HL-60 (cell line): ENCODE results near the gene NMNAT2.

Experiments
- DNase-seq, 2 experiments: peaks; one replicate each; pipeline ENCODE4 v3.0.0-alpha.2; 2010 to 2020; ENCODE audit warnings: low read depth in 1 of 2, low spot score in 1 of 2
- H3K27ac ChIP-seq: fragments of 250-450 bp; sonication (Bioruptor Pico); replicated peaks from 2 replicates; pipeline ENCODE4 v1.5.1; 2020; ENCODE audit warnings: mild to moderate bottlenecking, moderate library complexity
- H3K27me3 ChIP-seq: fragments of 250-450 bp; sonication (Bioruptor Pico); 2 replicates; pipeline ENCODE4 v1.5.1; 2021; ENCODE audit warnings: mild to moderate bottlenecking, moderate library complexity; ENCODE audit not compliant: insufficient read depth, poor library complexity, severe bottlenecking
- H3K4me3 ChIP-seq: replicated peaks from 2 replicates; pipeline ENCODE4 v1.5.1; 2011; ENCODE audit warnings: mild to moderate bottlenecking, control low read depth, low read length; ENCODE audit not compliant: insufficient read depth
- GABPA ChIP-seq: IDR thresholded peaks from 2 replicates; pipeline ENCODE4 v1.6.1; 2012; ENCODE audit warnings: low read depth
- POLR2AphosphoS5 ChIP-seq: IDR thresholded peaks from 2 replicates; pipeline ENCODE4 v1.6.1; 2012; ENCODE audit warnings: low read depth
- SPI1 ChIP-seq: IDR thresholded peaks from 2 replicates; pipeline ENCODE4 v1.6.1; 2012; ENCODE audit warnings: low read depth, mild to moderate bottlenecking, borderline replicate concordance
- TF ChIP-seq, protein P1 (sequence below): IDR thresholded peaks from 2 replicates; pipeline ENCODE4 v1.6.1; 2012; ENCODE audit warnings: low read depth; ENCODE audit not compliant: insufficient replicate concordance
- TF ChIP-seq, protein P2 (sequence below): IDR thresholded peaks from one replicate; pipeline ENCODE4 v1.5.1; 2011; ENCODE audit warnings: low read length, control low read depth, inconsistent platforms; ENCODE audit not compliant: insufficient read depth

NMNAT2 gene

DNA sequence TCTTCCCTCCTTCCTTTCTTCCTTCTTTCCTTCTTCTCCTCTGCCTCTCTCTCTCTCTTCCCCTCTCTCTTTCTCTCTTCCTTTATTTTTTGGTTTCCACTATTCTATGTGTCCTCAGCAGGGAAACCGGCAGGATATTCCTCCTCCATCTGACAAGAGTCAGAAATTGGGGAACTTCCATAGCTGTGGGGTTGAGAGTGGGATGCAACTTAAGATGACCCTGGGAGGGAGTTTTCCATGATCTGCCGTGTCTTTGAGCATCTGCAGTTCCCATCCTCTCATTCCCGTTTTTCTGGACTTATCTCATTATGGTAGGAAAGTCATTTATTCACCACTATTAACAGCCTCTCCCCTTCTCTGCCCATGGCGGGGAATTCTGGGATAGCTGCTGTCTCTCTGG, 98.6 kb downstream of the NMNAT2 start:
- no peaks in the 10 kb centered on the region for H3K27me3 ChIP-seq
- H3K4me3 ChIP-seq = no peak overlapping the region
- DNase-seq = no peak
- no peak overlapping the region for H3K27ac ChIP-seq
- TF ChIP-seq, protein P1, sequence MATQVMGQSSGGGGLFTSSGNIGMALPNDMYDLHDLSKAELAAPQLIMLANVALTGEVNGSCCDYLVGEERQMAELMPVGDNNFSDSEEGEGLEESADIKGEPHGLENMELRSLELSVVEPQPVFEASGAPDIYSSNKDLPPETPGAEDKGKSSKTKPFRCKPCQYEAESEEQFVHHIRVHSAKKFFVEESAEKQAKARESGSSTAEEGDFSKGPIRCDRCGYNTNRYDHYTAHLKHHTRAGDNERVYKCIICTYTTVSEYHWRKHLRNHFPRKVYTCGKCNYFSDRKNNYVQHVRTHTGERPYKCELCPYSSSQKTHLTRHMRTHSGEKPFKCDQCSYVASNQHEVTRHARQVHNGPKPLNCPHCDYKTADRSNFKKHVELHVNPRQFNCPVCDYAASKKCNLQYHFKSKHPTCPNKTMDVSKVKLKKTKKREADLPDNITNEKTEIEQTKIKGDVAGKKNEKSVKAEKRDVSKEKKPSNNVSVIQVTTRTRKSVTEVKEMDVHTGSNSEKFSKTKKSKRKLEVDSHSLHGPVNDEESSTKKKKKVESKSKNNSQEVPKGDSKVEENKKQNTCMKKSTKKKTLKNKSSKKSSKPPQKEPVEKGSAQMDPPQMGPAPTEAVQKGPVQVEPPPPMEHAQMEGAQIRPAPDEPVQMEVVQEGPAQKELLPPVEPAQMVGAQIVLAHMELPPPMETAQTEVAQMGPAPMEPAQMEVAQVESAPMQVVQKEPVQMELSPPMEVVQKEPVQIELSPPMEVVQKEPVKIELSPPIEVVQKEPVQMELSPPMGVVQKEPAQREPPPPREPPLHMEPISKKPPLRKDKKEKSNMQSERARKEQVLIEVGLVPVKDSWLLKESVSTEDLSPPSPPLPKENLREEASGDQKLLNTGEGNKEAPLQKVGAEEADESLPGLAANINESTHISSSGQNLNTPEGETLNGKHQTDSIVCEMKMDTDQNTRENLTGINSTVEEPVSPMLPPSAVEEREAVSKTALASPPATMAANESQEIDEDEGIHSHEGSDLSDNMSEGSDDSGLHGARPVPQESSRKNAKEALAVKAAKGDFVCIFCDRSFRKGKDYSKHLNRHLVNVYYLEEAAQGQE = no peak
- TF ChIP-seq POLR2AphosphoS5 (no peak), SPI1 (no peak)

DNA sequence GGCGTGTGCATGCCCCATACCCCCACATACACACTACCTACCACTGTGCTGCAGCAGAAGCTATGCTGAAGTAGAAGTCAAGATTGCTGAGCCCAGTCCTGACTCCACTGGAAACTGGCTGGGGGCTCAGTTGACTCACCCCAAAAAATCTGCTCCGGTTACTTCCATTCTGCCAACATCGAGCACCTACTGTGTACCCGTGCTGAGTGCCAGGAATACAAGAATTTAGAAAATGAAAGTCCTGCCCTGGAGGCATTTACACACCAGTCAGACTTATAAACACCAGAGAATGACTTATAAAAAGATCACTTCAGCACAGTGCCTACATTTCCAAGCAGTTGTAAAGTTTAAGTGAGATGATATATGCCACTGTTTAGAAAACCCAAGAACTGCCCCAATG, 99.1 kb downstream of the NMNAT2 start:
- TF ChIP-seq, protein P2, sequence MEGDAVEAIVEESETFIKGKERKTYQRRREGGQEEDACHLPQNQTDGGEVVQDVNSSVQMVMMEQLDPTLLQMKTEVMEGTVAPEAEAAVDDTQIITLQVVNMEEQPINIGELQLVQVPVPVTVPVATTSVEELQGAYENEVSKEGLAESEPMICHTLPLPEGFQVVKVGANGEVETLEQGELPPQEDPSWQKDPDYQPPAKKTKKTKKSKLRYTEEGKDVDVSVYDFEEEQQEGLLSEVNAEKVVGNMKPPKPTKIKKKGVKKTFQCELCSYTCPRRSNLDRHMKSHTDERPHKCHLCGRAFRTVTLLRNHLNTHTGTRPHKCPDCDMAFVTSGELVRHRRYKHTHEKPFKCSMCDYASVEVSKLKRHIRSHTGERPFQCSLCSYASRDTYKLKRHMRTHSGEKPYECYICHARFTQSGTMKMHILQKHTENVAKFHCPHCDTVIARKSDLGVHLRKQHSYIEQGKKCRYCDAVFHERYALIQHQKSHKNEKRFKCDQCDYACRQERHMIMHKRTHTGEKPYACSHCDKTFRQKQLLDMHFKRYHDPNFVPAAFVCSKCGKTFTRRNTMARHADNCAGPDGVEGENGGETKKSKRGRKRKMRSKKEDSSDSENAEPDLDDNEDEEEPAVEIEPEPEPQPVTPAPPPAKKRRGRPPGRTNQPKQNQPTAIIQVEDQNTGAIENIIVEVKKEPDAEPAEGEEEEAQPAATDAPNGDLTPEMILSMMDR = no peak
- TF ChIP-seq, protein P1 = no peak
- TF ChIP-seq POLR2AphosphoS5 (no peak), SPI1 (no peak), GABPA (no peak)
- no peak for DNase-seq

DNA sequence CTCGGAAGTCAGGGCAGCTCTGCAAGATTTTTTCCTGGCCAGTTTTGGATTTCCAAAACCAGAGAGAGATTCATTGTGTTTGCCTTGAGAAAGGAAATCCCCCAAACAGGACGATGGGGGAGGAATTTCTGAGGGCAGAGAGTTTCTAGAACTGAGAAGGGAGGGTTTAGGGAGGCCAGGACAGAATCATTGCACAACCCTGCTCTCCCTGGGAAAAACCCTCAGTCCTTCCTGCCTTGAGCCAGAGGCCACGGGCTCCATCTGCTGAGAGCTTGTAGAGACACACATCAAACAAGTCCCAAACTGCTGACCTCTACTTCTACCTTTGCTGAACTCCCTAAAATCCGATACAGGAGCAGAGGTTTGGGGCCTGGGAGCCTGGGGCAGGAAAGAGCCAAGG, 99.7 kb downstream of the NMNAT2 start:
- peak in 1 of 2 experiments; percentile 4 for DNase-seq
- no peak overlapping the region for H3K27ac ChIP-seq
- H3K4me3 ChIP-seq = no peak overlapping the region
- TF ChIP-seq, protein P2 = no peak
- TF ChIP-seq GABPA (no peak), SPI1 (no peak), POLR2AphosphoS5 (no peak)
- TF ChIP-seq, protein P1 = no peak
- H3K27me3 ChIP-seq = no peaks in the 10 kb centered on the region

More for the DNA sequence above, 99.1 kb downstream of the NMNAT2 start:
- no peaks in the 10 kb centered on the region for H3K27me3 ChIP-seq
- H3K27ac ChIP-seq = no peak overlapping the region
- H3K4me3 ChIP-seq = no peak overlapping the region
